ENCODE results near the gene BATF3.

The BATF3 gene

GRCh38 chr1:212686069-212686468 is 13.6 kb downstream of the BATF3 start:
- DNase-seq, result no peak

GRCh38 chr1:212685429-212685828 is 14.2 kb downstream of the BATF3 start:
- DNase-seq, result no peak

GRCh38 chr1:212684521-212685090 is 15.0 kb downstream of the BATF3 start:
- no peak for DNase-seq

- DNase-seq, result no peak
These were observed 15.6 kb downstream of the BATF3 start for GRCh38 chr1:212684076-212684475.

GRCh38 chr1:212683357-212683722 is 16.3 kb downstream of the BATF3 start:
- peak in 2 of 56 donors; percentile 13 to 37 for DNase-seq

- DNase-seq, result no peak
These were observed 18.8 kb downstream of the BATF3 start for GRCh38 chr1:212680680-212681389.

GRCh38 chr1:212678456-212679410 is 20.9 kb downstream of the BATF3 start:
- no peak for DNase-seq

- DNase-seq, result no peak
These were observed 22.1 kb downstream of the BATF3 start for GRCh38 chr1:212677573-212677972.

- no peak for DNase-seq
These were observed 22.5 kb downstream of the BATF3 start for GRCh38 chr1:212677136-212677535.

- no peak for DNase-seq
These were observed 24.0 kb downstream of the BATF3 start for GRCh38 chr1:212675675-212676074.

- DNase-seq, result no peak
These were observed 24.8 kb downstream of the BATF3 start for GRCh38 chr1:212674872-212675271.

GRCh38 chr1:212671342-212672031 is 28.2 kb downstream of the BATF3 start:
- DNase-seq, result peak in 29 of 56 donors; percentile 6 to 76 (median 28)

GRCh38 chr1:212670882-212671281 is 28.8 kb downstream of the BATF3 start:
- DNase-seq, result no peak

GRCh38 chr1:212670301-212670700 is 29.3 kb downstream of the BATF3 start:
- no peak for DNase-seq

GRCh38 chr1:212669600-212669999 is 30.0 kb downstream of the BATF3 start:
- no peak for DNase-seq

GRCh38 chr1:212669102-212669501 is 30.5 kb downstream of the BATF3 start:
- no peak for DNase-seq

GRCh38 chr1:212668477-212668876 is 31.2 kb downstream of the BATF3 start:
- DNase-seq, result no peak

- peak in 1 of 56 donors; percentile 25 for DNase-seq
These were observed 32.2 kb downstream of the BATF3 start for GRCh38 chr1:212667223-212668139.

GRCh38 chr1:212666116-212666775 is 33.4 kb downstream of the BATF3 start:
- DNase-seq, result no peak

Data from amygdala (tissue), 56 donors.